HepG2 (cell line): ENCODE data around the gene EXOSC6. TPM values are rescaled to one million over a fixed set of nuclear protein-coding genes. Genes with fewer than 3 reads are reported as not detected.

ENCODE experiments used
- ATRX ChIP-seq: sonication (generic); formaldehyde crosslinking; IDR thresholded peaks from 2 replicates; pipeline ENCODE4 v1.4.0; 2020; ENCODE audit warnings: missing genetic modification reagents, borderline replicate concordance
- CHD2 ChIP-seq: IDR thresholded peaks from 2 replicates; pipeline ENCODE4 v1.6.1; 2011; ENCODE audit warnings: low read depth, low read length, improper control_type of control experiment
- GABPA ChIP-seq, 2 experiments: IDR thresholded peaks; 2 replicates each; pipeline ENCODE4 v1.6.1; 2011 to 2016; ENCODE audit warnings: low read depth in 2 of 2, low read length in 1 of 2, missing biosample characterization in 1 of 2, missing genetic modification characterization in 1 of 2
- GATAD2A ChIP-seq: IDR thresholded peaks from 2 replicates; pipeline ENCODE4 v1.6.1; 2016
- GTF2F1 ChIP-seq: fragments of 150-350 bp; IDR thresholded peaks from 2 replicates; pipeline ENCODE4 v1.6.1; 2014; ENCODE audit warnings: low read length
- HBP1 ChIP-seq: IDR thresholded peaks from 2 replicates; pipeline ENCODE4 v1.6.1; 2016; ENCODE audit warnings: low read depth, control low read depth
- MIER3 ChIP-seq: IDR thresholded peaks from 2 replicates; pipeline ENCODE4 v1.6.1; 2016; ENCODE audit warnings: missing compliant biosample characterization, borderline replicate concordance
- POLR2AphosphoS5 ChIP-seq: IDR thresholded peaks from 2 replicates; pipeline ENCODE4 v1.6.1; 2012; ENCODE audit warnings: low read depth, low read length
- PRDM15 ChIP-seq: sonication (generic); formaldehyde crosslinking; IDR thresholded peaks from 2 replicates; pipeline ENCODE4 v1.4.0; 2020; ENCODE audit warnings: missing genetic modification reagents
- SP4 ChIP-seq: sonication (generic); formaldehyde crosslinking; IDR thresholded peaks from 2 replicates; pipeline ENCODE4 v1.8.1; 2023; ENCODE audit warnings: mild to moderate bottlenecking, missing genetic modification reagents
- TGIF2 ChIP-seq: IDR thresholded peaks from 2 replicates; pipeline ENCODE4 v1.6.1; 2016; ENCODE audit warnings: control low read depth, missing compliant biosample characterization
- ZNF124 ChIP-seq: sonication (generic); formaldehyde crosslinking; IDR thresholded peaks from 2 replicates; pipeline ENCODE4 v1.4.0; 2020; ENCODE audit warnings: missing genetic modification reagents
- ZNF256 ChIP-seq: sonication (generic); formaldehyde crosslinking; conservative IDR thresholded peaks from 2 replicates; pipeline ENCODE4 v1.4.0; 2020; ENCODE audit warnings: missing genetic modification reagents
- ZNF281 ChIP-seq: sonication (generic); formaldehyde crosslinking; IDR thresholded peaks from 2 replicates; pipeline ENCODE4 v1.4.0; 2020; ENCODE audit warnings: missing genetic modification reagents, borderline replicate concordance
- ZNF33B ChIP-seq: sonication (generic); formaldehyde crosslinking; IDR thresholded peaks from 2 replicates; pipeline ENCODE4 v1.5.1; 2020; ENCODE audit warnings: mild to moderate bottlenecking, missing genetic modification reagents
- ZNF543 ChIP-seq: sonication (generic); formaldehyde crosslinking; IDR thresholded peaks from 2 replicates; pipeline ENCODE4 v1.4.0; 2020; ENCODE audit warnings: mild to moderate bottlenecking, missing genetic modification reagents
- ZNF713 ChIP-seq: sonication (generic); formaldehyde crosslinking; IDR thresholded peaks from 2 replicates; pipeline ENCODE4 v1.4.0; 2020; ENCODE audit warnings: mild to moderate bottlenecking, missing genetic modification reagents
- polyA plus RNA-seq, 8 experiments: library from polyadenylated mRNA; depleted of rRNA in 3 of 8; stranded (reverse) in 7 of 8; unstranded in 1 of 8; fragments of >200 nt; fragmentation: Illumina TruSeq in 4 of 8; extraction: Trizol in 4 of 8; gene quantifications; 2 replicates each; pipeline versions ENCODE4 v1.2.1 to v1.2.3, GENCODE V29; 2011 to 2016; ENCODE audit warnings: low read depth in 4 of 8, missing spikeins in 1 of 8, mixed read lengths in 1 of 8; ENCODE audit not compliant: insufficient read depth in 1 of 8
- total RNA-seq, 5 experiments: library from RNA; depleted of rRNA; stranded (reverse); fragments of >200 nt; fragmentation: Illumina TruSeq; extraction: Trizol; gene quantifications; 2 replicates each; pipeline ENCODE4 v1.2.3, GENCODE V29; 2016; ENCODE audit warnings: low read depth in 1 of 5
- TF ChIP-seq, protein P1 (sequence below): sonication (generic); formaldehyde crosslinking; IDR thresholded peaks from 2 replicates; pipeline ENCODE4 v1.8.1; 2022; ENCODE audit warnings: low read depth, mild to moderate bottlenecking, missing genetic modification reagents

The EXOSC6 gene
- total and polyA plus RNA-seq, 2 of the 13 experiments (the other 11 are each of a cell fraction or from before 2014, with no cell fraction given) = 13.1 to 39.9 TPM

- TF ChIP-seq SP4 (CRISPR knock-in tag) (peak; percentile 60), TGIF2 (CRISPR knock-in tag) (0 out of 2 replicates have a peak, but pooled peaks have one; percentile 82), GATAD2A (CRISPR knock-in tag) (peak; percentile 18; the same call in 1 of the 2 replicates), GTF2F1 (peak; percentile 83; the same call in 1 of the 2 replicates), ATRX (CRISPR knock-in tag) (no peak), PRDM15 (CRISPR knock-in tag) (peak; percentile 75), MIER3 (CRISPR knock-in tag) (peak; percentile 74; the same call in 1 of the 2 replicates), CHD2 (peak; percentile 64; the same call in 1 of the 2 replicates), ZNF543 (peak; percentile 53; the same call in 1 of the 2 replicates), ZNF256 (CRISPR knock-in tag) (no peak; the same call in 1 of the 2 replicates), ZNF124 (CRISPR knock-in tag) (peak; percentile 59; the same call in 1 of the 2 replicates), ZNF33B (CRISPR knock-in tag) (no peak), POLR2AphosphoS5 (peak; percentile 97), HBP1 (CRISPR knock-in tag) (0 out of 2 replicates have a peak, but pooled peaks have one; percentile 71), ZNF713 (CRISPR knock-in tag) (no peak), GABPA (IDR thresholded peaks at IDR 0.05; ENCODE audit: low read depth, low read length) (no peak), GABPA (CRISPR knock-in tag; IDR thresholded peaks at IDR 0.05; ENCODE audit: low read depth) (0 out of 2 replicates have a peak, but pooled peaks have one; percentile 27), ZNF281 (CRISPR knock-in tag) (peak; percentile 39; the same call in 1 of the 2 replicates)
- TF ChIP-seq, protein P1, sequence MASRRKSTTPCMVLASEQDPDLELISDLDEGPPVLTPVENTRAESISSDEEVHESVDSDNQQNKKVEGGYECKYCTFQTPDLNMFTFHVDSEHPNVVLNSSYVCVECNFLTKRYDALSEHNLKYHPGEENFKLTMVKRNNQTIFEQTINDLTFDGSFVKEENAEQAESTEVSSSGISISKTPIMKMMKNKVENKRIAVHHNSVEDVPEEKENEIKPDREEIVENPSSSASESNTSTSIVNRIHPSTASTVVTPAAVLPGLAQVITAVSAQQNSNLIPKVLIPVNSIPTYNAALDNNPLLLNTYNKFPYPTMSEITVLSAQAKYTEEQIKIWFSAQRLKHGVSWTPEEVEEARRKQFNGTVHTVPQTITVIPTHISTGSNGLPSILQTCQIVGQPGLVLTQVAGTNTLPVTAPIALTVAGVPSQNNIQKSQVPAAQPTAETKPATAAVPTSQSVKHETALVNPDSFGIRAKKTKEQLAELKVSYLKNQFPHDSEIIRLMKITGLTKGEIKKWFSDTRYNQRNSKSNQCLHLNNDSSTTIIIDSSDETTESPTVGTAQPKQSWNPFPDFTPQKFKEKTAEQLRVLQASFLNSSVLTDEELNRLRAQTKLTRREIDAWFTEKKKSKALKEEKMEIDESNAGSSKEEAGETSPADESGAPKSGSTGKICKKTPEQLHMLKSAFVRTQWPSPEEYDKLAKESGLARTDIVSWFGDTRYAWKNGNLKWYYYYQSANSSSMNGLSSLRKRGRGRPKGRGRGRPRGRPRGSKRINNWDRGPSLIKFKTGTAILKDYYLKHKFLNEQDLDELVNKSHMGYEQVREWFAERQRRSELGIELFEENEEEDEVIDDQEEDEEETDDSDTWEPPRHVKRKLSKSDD (CRISPR knock-in tag) = 0 out of 2 replicates have a peak, but pooled peaks have one; percentile 61
Observed at GRCh38 chr16:70289229-70290094, 37.7 kb upstream of the EXOSC6 start, which contains the start of gene AARS1 (continued).
